Hepatocyte (in vitro differentiated cells): Measurements from ENCODE around the gene NFXL1.

Experiments used
- EZH2 ChIP-seq: fragments of 200-600 bp; sonication (generic); IDR thresholded peaks from 2 replicates; pipeline ENCODE4 v1.6.1; 2016; ENCODE audit warnings: antibody characterized with exemption, mild to moderate bottlenecking, borderline replicate concordance
- EZH2phosphoT487 ChIP-seq: fragments of 200-600 bp; sonication (generic); IDR thresholded peaks from one replicate; pipeline ENCODE4 v1.6.1; 2018; ENCODE audit warnings: antibody characterized with exemption, mild to moderate bottlenecking, low read depth, moderate library complexity; ENCODE audit not compliant: unreplicated experiment, severe bottlenecking
- TF ChIP-seq, protein P1 (sequence below): fragments of 200-600 bp; sonication (generic); IDR thresholded peaks from 2 replicates; pipeline ENCODE4 v1.5.1; 2016; ENCODE audit warnings: antibody characterized with exemption, mild to moderate bottlenecking; ENCODE audit not compliant: poor library complexity

DNA sequence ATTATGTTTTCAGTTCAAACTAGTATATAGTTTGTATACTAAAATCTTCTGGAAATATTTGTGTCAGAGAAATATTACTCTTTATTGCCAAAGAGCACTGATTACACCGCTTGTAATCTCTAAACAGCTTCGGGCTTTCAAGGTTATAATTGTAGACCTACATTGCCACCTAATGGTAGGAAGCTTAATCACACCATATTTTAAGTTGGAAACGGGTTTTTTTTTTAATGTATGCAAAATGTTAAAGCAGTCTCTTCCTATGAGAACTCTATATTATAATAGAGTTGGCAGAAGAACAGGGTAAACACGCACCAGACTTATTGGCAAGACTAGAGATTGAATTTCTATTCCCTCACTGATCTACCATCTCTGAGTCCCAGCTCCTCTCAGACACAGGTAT is 19.5 kb upstream of the NFXL1 start:
- TF ChIP-seq, protein P1, sequence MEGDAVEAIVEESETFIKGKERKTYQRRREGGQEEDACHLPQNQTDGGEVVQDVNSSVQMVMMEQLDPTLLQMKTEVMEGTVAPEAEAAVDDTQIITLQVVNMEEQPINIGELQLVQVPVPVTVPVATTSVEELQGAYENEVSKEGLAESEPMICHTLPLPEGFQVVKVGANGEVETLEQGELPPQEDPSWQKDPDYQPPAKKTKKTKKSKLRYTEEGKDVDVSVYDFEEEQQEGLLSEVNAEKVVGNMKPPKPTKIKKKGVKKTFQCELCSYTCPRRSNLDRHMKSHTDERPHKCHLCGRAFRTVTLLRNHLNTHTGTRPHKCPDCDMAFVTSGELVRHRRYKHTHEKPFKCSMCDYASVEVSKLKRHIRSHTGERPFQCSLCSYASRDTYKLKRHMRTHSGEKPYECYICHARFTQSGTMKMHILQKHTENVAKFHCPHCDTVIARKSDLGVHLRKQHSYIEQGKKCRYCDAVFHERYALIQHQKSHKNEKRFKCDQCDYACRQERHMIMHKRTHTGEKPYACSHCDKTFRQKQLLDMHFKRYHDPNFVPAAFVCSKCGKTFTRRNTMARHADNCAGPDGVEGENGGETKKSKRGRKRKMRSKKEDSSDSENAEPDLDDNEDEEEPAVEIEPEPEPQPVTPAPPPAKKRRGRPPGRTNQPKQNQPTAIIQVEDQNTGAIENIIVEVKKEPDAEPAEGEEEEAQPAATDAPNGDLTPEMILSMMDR: peak; percentile 81
- TF ChIP-seq EZH2 (no peak), EZH2phosphoT487 (no peak)
